Calu3 (cell line): ENCODE results near the gene JAZF1. TPM values are rescaled to one million over a fixed set of nuclear protein-coding genes. Genes with fewer than 3 reads are reported as not detected.

Experiments
- BruUV-seq: library from RNA; stranded (reverse); fragments of 400-500 nt; replicated peaks from 2 replicates; lab custom pipeline; 2021; lab: Mats Ljungman, UMichigan
- CTCF ChIA-PET: fragments of 300-600 bp; sonication (Branson Sonifier 250); formaldehyde crosslinking; loops from one replicate; lab custom pipeline; 2022; ENCODE audit warnings: antibody characterized with exemption; lab: Charles Lee
- DNase-seq: peaks from one replicate; pipeline ENCODE4 v3.0.0; 2022
- H3K27ac Mint-ChIP-seq: one replicate; pipeline ENCODE4 v1.8.0; 2022; ENCODE audit warnings: mixed read lengths; ENCODE audit not compliant: unreplicated experiment
- H3K27me3 Mint-ChIP-seq: one replicate; pipeline ENCODE4 v1.8.0; 2022; ENCODE audit warnings: mixed read lengths; ENCODE audit not compliant: unreplicated experiment
- H3K36me3 Mint-ChIP-seq: one replicate; pipeline ENCODE4 v1.8.0; 2022; ENCODE audit warnings: mild to moderate bottlenecking, moderate library complexity, mixed read lengths; ENCODE audit not compliant: insufficient read depth, unreplicated experiment
- H3K4me1 Mint-ChIP-seq: one replicate; pipeline ENCODE4 v1.8.0; 2022; ENCODE audit warnings: mild to moderate bottlenecking, low read depth, mixed read lengths; ENCODE audit not compliant: unreplicated experiment
- H3K4me3 Mint-ChIP-seq: one replicate; pipeline ENCODE4 v1.8.0; 2022; ENCODE audit warnings: mild to moderate bottlenecking, low read depth, moderate library complexity, mixed read lengths; ENCODE audit not compliant: unreplicated experiment
- H3K9me3 Mint-ChIP-seq: one replicate; pipeline ENCODE4 v1.8.0; 2022; ENCODE audit warnings: low read depth, mixed read lengths; ENCODE audit not compliant: unreplicated experiment
- CTCF ChIP-seq: fragments of 200-600 bp; IDR thresholded peaks from one replicate; pipeline ENCODE4 v1.8.0; 2022; ENCODE audit warnings: antibody characterized with exemption; ENCODE audit not compliant: unreplicated experiment
- intact Hi-C: fragments of 100-400 bp; cut with micrococcal nuclease; formaldehyde crosslinking; loops from one replicate; pipeline ENCODE4 v1.10.0; 2022; ENCODE audit not compliant: unreplicated experiment
- total RNA-seq: library from RNA; stranded (reverse); gene quantifications from 2 replicates; pipeline ENCODE4 v1.2.3, GENCODE V29; 2022

Gene JAZF1
- total RNA-seq, 1 experiment from 2014 or later, result 10.7 TPM

GRCh38 chr7:28102797-28103196 is 77.8 kb downstream of the JAZF1 start:
- BruUV-seq, result no TSS peak
- intact Hi-C loops, result no loop called here
- CTCF ChIA-PET, result interaction anchor here (1.4 kb wide), 1 partner anchor 41 kb away, joined by 5 read pairs; no protein-coding TSS in a partner anchor
- no peak for DNase-seq
- no peak overlapping the region for H3K27ac Mint-ChIP-seq
- TF ChIP-seq CTCF, result no peak
- no peaks in the 10 kb centered on the region for H3K27me3 Mint-ChIP-seq
- H3K4me3 Mint-ChIP-seq, result no peak overlapping the region
- peaks cover 5% of the 10 kb centered on the region for H3K36me3 Mint-ChIP-seq
- H3K4me1 Mint-ChIP-seq, result peaks cover 35% of the 10 kb centered on the region
- no peaks in the 10 kb centered on the region for H3K9me3 Mint-ChIP-seq

- intact Hi-C loops, result loop anchor here (1.0 kb wide), 2 partner anchors 34 to 351 kb away; no protein-coding TSS in a partner anchor
- peak; percentile 87 for TF ChIP-seq CTCF
- H3K4me1 Mint-ChIP-seq, result no peaks in the 10 kb centered on the region
- H3K27ac Mint-ChIP-seq, result no peak overlapping the region
- no TSS peak for BruUV-seq
- H3K36me3 Mint-ChIP-seq, result no peaks in the 10 kb centered on the region
- DNase-seq, result peak; percentile 68
- no peaks in the 10 kb centered on the region for H3K27me3 Mint-ChIP-seq
- H3K4me3 Mint-ChIP-seq, result no peak overlapping the region
- no peaks in the 10 kb centered on the region for H3K9me3 Mint-ChIP-seq
- CTCF ChIA-PET, result interaction anchor here (0.6 to 3.0 kb wide), 14 partner anchors 9 to 1833 kb away, joined by 3 to 41 read pairs (median 4); no protein-coding TSS in a partner anchor
Measured at GRCh38 chr7:28096713-28097112, 83.9 kb downstream of the JAZF1 start.

- intact Hi-C loops, result no loop called here
- CTCF ChIA-PET, result interaction anchor here (0.9 to 1.1 kb wide), 3 partner anchors 14 to 34 kb away, joined by 3 to 4 read pairs (median 3); no protein-coding TSS in a partner anchor
- DNase-seq, result no peak
- H3K27ac Mint-ChIP-seq, result no peak overlapping the region
- BruUV-seq, result no TSS peak
- H3K27me3 Mint-ChIP-seq, result no peaks in the 10 kb centered on the region
- no peaks in the 10 kb centered on the region for H3K4me1 Mint-ChIP-seq
- no peaks in the 10 kb centered on the region for H3K36me3 Mint-ChIP-seq
- no peaks in the 10 kb centered on the region for H3K9me3 Mint-ChIP-seq
- H3K4me3 Mint-ChIP-seq, result no peak overlapping the region
- no peak for TF ChIP-seq CTCF
Measured at GRCh38 chr7:28095231-28095630, 85.4 kb downstream of the JAZF1 start.

GRCh38 chr7:28093623-28094232 is 86.9 kb downstream of the JAZF1 start:
- no peaks in the 10 kb centered on the region for H3K4me1 Mint-ChIP-seq
- CTCF ChIA-PET, result interaction anchor here (0.5 to 2.5 kb wide), 17 partner anchors 9 to 898 kb away, joined by 3 to 47 read pairs (median 5); no protein-coding TSS in a partner anchor
- BruUV-seq, result no TSS peak

More at GRCh38 chr7:28093623-28094232, 86.9 kb downstream of the JAZF1 start:
- no peak overlapping the region for H3K27ac Mint-ChIP-seq
- H3K4me3 Mint-ChIP-seq, result no peak overlapping the region
- peak; percentile 90 for TF ChIP-seq CTCF
- intact Hi-C loops, result no loop called here
- no peaks in the 10 kb centered on the region for H3K9me3 Mint-ChIP-seq
- no peaks in the 10 kb centered on the region for H3K27me3 Mint-ChIP-seq
- DNase-seq, result peak; percentile 88
- H3K36me3 Mint-ChIP-seq, result no peaks in the 10 kb centered on the region
